Posterior vena cava (tissue), 2 donors: ENCODE results near the gene MOSPD2. TPM values are rescaled to one million over a fixed set of nuclear protein-coding genes. Genes with fewer than 3 reads are reported as not detected.

Experiments
- DNase-seq: peaks from one replicate; pipeline ENCODE4 v3.0.0-alpha.2; 2020; ENCODE audit warnings: low spot score
- intact Hi-C, 2 donors: fragments of 100-400 bp; cut with DNase I; formaldehyde crosslinking; loops; one replicate each; pipeline versions ENCODE4 v1.14.1 to v1.14.2; 2022 to 2023
- total RNA-seq, 2 donors: library from RNA; stranded (reverse); fragmentation: NEBNext Ultra II Directional; extraction: Animal tissue kit (Norgen Biotek cat#: 25700); gene quantifications; one replicate each; pipeline ENCODE4 v1.2.1, GENCODE V29; 2021
- donor health status: DM: yes; HTN: yes; CAD: no.
- donor health status: DM: yes; HTN: yes; CAD: no.

Gene MOSPD2
- total RNA-seq, 2 donors from 2014 or later = 11.7 to 13.8 TPM

GRCh38 chrX:14902537-14902936 lies 29.3 kb downstream of the MOSPD2 start:
- intact Hi-C loops = no loop called here

DNA sequence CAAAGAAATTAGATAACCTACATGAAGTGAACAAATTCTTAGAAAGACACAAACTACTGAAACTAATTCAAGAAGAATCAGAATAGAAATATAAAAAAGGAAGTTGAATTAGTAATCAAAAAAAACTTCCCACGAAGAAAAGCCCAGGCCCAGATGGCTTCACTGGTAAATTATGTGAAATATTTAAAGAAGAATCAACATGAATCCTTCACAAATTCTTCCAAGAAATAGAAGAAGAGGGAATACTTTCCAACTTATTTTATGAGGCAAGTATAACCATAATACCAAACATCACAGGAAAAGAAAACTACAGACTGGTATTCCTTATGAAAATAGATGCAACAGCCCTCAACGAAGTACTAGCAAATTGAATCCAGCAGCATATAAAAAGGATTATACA lies 30.7 kb downstream of the MOSPD2 start:
- intact Hi-C loops = no loop called here
- DNase-seq = no peak

More at GRCh38 chrX:14902537-14902936, 29.3 kb downstream of the MOSPD2 start:
- no peak for DNase-seq

- intact Hi-C loops = no loop called here
- no peak for DNase-seq
Observed at GRCh38 chrX:14913241-14913640, 40.0 kb downstream of the MOSPD2 start.

DNA sequence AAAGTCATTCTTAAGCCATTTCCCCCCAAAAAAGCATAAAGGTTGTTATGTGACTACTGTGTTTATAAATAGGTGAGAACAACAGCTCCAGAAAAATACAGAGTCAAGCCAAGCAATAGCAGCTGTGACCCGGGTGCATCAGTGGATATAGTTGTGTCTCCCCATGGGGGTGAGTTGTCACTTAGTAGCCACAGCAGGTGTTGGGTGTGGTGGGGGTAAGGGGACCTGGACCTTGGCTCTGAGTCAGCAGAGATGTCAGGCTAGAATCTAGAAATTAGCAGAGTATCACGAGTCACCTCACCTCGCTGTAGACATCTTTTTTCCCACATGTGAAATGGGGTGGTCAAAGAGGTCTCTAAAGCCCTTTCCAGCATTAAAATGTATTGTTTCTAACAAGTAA lies 42.4 kb downstream of the MOSPD2 start:
- no peak for DNase-seq
- intact Hi-C loops = no loop called here

DNA sequence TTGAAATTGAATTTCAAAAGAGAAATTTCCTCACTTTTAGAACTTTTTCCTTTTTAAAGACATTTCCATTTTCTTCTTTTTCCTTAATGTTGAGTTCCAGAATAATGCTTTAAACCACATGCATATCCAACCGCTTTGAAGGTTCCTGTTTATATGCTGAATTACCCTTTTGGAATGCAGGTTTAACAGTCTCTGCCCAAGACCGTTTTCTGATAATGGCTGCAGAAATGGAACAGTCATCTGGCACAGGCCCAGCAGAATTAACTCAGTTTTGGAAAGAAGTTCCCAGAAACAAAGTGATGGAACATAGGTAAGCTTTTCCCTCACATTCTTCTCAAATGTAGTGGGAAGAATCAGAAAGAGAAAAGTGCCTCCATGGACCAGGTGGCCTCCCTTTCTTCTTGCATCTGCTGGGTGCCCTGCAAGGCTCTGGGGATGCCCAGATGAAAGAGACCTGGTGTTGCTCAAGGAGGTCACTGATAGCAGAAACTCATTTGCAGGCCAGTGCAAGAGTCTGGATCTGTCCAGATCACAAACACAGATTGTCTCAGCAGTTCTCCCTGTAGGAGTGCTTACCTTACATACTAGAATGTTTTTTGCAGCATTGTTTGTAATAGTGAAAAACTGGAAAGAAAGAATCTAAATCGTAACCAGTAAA lies 42.9 kb downstream of the MOSPD2 start:
- no peak for DNase-seq
- intact Hi-C loops = no loop called here

- intact Hi-C loops = no loop called here
Observed at GRCh38 chrX:14919407-14919806, 46.2 kb downstream of the MOSPD2 start.

GRCh38 chrX:14920196-14920595 lies 47.0 kb downstream of the MOSPD2 start:
- intact Hi-C loops = no loop called here
- DNase-seq = no peak

More at GRCh38 chrX:14919407-14919806, 46.2 kb downstream of the MOSPD2 start:
- no peak for DNase-seq

GRCh38 chrX:14922437-14922836 lies 49.2 kb downstream of the MOSPD2 start:
- intact Hi-C loops = no loop called here
- no peak for DNase-seq

DNA sequence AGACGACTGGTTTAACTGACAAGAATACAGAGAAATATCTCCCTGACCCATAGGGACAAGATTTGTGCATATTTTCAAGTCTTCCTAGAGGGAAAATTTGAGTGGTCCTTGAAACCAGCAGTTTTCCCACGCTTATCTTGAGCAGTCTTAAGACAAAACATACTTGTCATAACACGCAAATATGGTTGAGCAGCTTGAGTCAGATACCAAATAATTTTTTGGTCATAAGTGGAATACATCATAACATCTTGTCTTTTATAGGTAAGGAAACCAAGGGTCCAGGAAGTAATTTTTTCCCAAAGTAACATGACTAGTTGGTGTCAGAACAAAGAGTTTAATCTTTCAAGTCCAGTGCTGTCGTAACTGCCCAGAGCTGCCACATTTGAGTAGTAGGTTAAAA lies 50.5 kb downstream of the MOSPD2 start:
- DNase-seq = no peak
- intact Hi-C loops = no loop called here

- intact Hi-C loops = no loop called here
- no peak for DNase-seq
Observed at GRCh38 chrX:14926471-14926870, 53.2 kb downstream of the MOSPD2 start.

DNA sequence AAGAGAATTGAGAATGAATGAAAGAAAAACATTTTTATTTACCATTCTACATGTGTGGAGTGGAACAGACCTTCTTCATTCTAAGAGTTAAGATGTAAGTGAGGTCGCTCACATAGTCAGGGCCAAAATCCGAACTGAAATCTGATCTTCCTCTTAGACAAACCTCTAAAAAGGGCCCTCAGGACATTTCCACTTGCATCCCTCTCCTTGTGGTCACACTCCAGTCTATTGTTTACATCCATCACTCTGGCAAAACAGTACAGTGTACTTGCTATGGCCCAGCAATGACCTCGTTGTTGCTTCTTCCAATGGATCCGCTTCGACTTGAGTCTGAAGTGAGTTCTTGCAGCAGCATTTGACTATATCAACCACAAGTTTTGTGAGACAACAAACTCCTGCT lies 54.2 kb downstream of the MOSPD2 start:
- DNase-seq = no peak
- intact Hi-C loops = no loop called here

DNA sequence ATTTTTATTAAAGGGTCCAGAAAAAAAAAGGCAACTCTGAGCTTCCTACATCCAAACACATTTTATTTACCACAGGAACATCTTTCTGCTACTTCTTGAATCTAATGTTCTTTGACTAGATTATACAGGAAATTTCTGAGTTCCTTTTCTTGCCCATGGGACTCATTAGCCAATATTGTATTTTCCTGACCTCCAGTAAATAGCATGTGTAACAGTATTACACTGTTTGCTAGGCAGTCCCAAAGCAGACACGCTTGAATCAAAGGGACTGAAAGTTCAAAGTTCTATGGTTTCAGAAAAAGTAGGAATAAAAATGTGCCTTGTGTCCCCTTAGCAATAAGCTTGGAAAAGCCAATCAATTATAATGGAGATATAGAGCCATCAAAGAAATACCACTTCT lies 57.4 kb downstream of the MOSPD2 start:
- intact Hi-C loops = no loop called here
- DNase-seq = no peak

- intact Hi-C loops = no loop called here
- no peak for DNase-seq
Observed at GRCh38 chrX:14932136-14932535, 58.9 kb downstream of the MOSPD2 start.

GRCh38 chrX:14934423-14934822 lies 61.2 kb downstream of the MOSPD2 start:
- intact Hi-C loops = no loop called here
- DNase-seq = no peak

GRCh38 chrX:14936561-14936960 lies 63.3 kb downstream of the MOSPD2 start:
- intact Hi-C loops = no loop called here
- DNase-seq = no peak

DNA sequence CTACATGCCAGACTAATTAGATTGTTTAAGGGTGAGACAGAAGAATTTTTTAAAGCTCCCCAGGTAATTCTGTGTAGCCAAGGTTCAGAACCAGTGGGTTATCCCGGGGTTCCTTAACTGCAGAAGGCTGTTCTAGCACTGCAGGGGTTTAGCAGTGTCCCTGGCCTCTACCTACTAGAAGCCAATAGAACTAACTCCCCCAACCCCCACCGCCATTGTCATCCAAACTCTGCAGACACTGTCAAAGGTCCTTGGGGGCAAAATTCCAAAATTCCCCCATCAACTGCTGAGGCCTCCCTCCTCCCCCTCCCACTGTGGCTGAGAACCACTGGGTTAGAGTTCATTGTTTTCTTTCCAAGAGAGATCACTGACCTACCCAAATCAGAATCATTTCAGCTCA lies 66.4 kb downstream of the MOSPD2 start:
- DNase-seq = no peak
- intact Hi-C loops = no loop called here

DNA sequence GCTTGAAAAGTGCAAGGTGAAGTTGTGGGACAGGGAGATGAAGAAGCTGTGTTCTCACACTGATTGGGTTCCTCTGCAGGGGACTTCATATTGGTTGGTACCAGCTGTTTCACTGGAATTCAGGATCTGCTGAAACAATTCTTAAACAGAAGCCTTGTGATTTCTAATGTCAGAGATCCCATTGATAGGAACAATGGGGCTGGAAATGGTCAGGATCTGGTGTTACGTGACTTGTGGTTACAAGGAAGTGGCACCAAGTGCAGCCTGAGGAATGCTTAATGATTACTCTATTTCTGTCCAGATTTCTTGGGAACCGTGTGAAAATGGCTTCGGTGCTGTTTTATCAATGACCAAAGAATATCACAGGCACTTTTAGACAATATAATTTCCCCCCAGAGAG lies 68.1 kb downstream of the MOSPD2 start:
- intact Hi-C loops = no loop called here
- DNase-seq = no peak

DNA sequence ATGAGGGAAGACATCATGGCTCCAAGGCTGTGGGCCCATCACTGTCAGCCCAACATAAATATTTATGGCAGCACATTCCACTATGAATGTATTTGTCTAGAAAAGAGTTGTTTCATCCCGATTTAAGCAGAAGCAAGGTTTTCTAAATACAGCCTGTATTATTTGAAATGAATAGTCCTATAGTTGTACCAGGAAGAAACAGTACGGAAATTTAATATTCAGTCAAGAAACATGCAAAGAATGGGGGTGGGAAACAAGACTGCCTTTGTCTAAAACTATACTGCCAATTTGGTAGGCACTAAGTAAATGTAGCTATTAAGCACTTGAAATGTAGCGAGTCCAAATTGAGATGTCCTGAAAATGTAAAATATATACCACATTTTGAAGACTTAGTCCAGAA lies 69.1 kb downstream of the MOSPD2 start:
- DNase-seq = no peak
- intact Hi-C loops = no loop called here

DNA sequence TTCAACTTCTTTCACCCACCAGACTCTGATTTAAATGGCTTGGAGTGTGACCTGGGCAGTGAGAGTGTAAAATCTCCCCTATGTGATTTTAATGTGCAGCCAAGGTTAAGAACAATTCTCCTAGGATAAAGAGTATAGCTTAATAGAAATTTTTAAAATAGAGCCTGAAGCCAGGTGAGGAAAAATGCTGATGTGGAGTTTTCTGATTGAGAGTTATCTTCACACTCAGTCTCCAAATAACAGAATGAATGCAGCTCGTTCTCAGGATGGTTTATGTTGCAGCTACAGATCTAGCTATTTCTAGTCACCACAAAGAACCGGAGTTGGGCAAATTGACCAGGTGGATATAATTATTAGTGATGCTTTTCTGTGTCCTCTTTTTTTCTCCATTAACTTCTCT lies 70.7 kb downstream of the MOSPD2 start:
- intact Hi-C loops = no loop called here
- no peak for DNase-seq

- intact Hi-C loops = loop anchor here in 1 of 2 donors (5.0 kb wide), 1 partner anchor 1134 kb away; no protein-coding TSS in a partner anchor
- DNase-seq = no peak
Observed at GRCh38 chrX:14946606-14947155, 73.5 kb downstream of the MOSPD2 start.

DNA sequence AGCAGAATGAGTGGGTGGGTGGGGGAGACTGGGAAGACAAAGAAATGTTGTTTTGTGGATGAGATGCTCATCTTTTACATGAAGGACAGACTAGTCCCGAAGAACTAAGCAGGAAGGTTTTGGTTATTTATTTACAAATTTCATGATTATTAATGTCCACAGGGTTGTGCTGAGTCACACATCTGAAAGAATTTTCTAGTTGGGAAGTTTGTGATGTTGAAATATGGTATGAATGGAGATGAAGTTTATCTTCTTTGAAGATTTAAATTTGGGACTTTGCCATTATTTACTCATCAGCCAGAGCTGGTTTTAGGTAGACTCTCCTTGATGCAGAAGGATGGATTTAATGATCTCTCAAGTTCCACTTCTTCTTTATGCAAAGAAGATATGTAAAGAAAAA lies 75.5 kb downstream of the MOSPD2 start:
- intact Hi-C loops = loop anchor here in 1 of 2 donors (5.0 kb wide), 1 partner anchor 1136 kb away; no protein-coding TSS in a partner anchor
- no peak for DNase-seq
